HG03442 (cell line): Measurements from ENCODE around the gene PPP3R1.
A peak's percentile ranks its signal among the peaks of the same experiment; 100 is the strongest.
"Not testable (repeated sequence)": the region's sequence is repeated elsewhere in the genome, so short reads cannot be mapped to it uniquely, and the experiment has no call there.

Experiments used
- ATAC-seq: cut with Tn5 transposase; IDR thresholded peaks from one replicate; pipeline ENCODE4 v1.9.1; 2021; ENCODE audit warnings: mild to moderate bottlenecking, moderate library complexity; ENCODE audit not compliant: unreplicated experiment

The PPP3R1 gene

DNA sequence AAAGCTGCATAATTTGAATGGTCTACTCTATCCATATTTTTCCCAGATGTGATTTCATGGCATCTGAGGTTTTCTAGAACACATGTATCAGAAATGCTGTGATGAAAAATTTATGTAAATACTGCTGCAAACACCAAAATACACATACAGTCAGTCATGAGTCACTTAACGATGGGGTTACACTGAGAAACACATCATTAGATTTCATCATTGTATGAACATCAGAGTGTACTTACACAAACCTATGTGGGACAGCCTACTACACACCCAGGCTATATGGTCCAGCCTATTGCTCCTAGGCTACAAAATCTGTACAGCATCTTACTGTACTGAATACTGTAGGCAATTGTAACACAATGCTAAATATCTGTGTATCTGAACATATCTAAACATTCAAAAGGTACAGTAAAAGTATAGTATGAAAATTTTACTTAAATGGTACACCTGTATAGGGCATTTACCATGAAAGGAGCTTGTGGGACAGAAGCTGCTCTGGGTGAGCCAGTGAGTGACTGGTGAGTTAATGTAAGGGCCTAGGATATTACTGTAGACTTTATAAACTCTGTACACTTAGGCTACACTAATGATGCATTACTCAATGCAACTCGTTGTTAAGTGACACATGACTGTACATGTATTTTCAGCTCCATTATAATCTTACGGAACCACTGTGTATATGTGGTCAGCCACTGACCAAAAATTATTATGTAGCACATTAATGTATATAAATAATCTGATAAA, 61.2 kb downstream of the PPP3R1 start:
- no peak for ATAC-seq

DNA sequence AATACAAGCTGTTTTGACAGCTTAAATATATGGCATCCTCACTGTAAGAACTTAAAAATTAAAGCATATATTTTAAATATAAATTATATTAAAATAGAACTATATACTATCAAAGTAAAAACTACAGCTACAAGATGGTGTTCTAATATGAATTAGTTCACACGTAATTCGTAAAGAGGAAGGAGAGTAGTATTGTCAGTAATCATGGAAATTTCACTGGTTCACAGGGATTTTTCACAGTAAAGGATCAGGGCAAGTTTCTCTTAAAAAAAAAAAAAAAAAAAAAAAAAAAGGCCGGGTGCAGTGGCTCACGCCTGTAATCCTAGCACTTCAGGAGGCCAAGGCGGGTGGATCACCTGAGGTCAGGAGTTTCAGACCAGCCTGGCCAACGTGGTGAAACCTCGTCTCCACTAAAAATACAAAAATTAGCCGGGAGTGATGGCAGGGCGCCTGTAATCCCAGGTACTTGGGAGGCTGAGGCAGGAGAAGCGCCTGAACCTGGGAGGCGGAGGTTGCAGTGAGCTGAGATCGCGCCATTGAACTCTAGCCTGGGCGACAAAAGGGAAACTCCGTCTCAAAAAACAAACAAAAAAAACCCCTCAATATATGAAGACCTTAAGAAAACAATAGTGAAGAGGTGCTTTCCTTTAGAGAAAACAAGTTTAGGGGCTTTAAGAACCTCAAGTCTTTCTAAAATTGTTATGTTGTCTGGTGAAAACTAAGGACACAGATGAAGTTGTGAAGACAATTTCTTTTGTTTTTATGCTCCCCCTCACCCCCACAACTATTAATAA, 62.1 kb downstream of the PPP3R1 start:
- no peak for ATAC-seq

DNA sequence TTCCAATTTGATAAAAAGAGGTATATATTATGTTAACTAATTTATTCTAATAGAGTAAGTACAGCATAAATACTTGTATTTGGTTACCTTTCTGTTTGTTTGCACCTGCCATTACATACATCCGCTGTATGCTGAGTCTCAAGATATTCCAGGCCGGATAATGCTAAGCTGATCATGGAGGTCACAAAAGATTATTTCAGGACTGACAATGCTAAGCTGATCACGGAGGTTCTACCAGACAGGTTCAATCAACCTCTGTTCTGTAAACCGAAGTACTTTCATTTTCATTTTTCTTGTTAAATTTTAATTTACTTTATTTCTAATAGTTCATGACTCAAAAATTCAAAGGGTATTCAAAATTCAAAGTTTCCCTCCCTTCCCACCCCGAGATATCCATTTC, 63.5 kb downstream of the PPP3R1 start:
- ATAC-seq: no peak

DNA sequence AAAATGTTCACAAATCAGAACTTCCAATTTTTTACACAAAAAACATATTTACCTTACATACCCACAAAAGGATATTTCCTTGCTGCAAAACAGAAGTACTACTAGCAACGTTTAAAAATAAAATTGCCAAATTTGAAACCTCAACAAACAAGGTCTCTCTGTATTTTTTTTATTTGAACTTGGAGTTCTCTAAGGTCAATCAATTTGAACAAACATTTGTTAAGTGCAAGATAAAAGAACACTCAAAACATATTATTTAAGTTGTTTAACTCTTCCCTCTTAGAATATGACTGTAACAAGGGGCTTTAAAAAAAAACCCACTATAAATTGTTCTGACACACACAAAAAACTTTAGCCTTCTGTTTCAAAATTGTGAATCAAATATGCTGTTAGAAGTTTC, 65.0 kb downstream of the PPP3R1 start:
- no peak for ATAC-seq

DNA sequence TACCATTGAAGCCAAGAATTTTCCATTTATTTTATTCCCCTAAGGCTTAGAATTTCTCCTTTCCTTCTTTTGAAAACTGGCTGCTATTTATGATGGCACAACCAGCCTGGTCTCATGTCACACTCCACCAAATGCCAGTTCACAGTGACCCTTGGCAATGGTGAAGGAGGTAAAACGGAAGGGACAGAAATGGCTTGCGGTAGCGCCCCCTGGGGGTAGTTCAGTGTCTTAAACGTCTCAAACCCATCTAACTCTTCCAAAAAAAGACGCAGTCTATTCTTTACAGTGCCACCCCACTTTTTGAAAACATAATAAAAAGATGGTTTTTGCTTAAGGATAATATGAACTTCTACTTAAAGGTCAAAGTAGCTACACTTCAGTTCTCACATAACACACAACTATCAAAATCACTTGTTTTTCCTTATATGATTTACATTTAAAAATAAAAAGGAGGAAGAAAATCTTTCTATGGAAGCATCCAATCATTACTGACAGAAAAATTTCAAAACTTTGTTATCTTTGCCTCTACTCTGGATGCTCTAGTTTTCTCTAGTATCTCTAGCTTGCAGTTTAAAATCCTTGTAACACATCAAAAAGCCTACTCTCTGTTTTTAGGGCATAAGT, 66.7 kb downstream of the PPP3R1 start:
- peak; percentile 43 for ATAC-seq

DNA sequence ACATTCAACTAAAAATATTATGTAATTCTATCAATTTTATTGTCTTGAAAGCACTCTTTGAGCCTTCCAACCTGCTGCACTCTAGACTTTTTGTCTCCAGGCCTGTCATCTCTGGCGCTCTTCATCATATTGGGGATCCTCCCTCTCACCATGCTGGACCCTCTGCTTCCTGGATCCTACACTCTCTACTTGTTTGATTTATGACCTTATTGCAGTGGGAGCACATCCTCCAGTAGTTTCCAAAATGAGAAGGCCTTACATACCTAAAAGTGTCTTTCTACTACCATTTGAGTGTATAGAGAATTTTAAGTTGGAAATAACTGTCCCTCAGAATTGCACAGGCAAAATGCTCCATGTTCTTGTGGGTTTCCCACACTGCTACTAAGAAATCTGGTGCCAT, 69.4 kb downstream of the PPP3R1 start:
- no peak for ATAC-seq

DNA sequence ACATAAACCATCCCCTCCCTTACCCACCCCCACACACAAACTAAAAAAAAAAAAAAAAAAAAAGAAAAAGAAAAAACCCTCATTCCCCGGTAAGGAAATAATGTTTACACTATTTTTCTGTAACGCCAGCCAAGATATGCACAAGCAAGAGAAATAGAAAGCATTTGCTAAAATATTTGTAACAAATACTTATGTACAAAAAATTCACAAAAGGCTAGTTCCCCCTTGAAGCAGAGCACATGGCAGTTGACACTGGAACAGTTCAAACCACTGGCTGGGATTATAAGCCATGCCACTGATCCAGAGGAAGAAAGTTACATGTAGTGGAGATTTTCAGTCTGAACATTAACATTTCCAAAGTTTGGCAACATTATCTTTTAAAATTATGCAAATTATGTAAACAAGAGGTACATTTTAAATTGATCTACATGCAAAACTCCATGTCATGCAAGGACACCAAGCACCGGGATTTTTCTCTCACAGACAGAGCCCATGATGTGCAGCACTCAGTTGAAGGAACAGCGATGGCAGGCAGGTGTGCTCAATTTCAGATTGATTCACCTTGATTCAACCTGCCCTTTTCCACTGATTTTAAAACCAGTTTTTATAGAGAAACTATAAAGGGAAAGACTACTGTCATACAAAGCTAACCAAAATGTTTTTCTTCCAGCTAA, 73.2 kb downstream of the PPP3R1 start:
- ATAC-seq: no peak

DNA sequence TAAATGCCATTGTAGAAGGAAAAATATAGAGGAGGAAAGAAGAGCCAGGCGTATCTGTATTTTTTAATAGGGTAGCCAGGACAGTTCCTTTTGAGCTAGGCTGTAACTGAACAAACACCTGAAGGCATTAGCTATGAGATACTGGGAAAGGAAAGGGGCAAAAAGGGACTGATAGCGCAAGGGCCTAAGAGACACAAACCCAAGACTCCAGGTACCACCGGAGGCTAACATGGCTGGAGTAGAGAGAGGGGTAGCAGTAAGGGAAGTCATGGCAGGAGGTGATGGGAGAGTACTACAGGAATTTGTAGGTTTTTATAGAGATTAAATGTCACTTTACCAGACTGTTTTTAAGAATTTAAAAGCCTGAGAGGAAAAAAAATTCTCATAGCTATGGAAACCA, 73.9 kb downstream of the PPP3R1 start:
- ATAC-seq: no peak

DNA sequence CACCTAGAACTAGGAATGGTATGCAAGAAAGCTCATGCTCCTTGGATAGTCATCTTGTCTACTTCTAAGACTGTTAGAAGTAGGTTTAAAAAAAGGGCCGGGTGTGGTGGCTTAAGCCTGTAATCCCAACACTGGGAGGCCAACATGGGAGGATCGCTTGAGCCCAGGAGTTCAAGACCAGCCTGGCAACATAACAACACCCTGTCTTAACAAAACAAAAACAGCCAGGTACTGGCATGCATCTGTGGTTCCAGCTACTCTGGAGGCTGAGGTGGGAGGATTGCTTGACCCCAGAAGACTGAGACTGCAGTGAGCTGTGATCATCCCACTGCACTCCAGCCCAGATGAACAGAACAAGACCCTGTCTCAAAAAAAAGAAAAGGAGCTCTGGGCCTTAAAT, 74.8 kb downstream of the PPP3R1 start:
- ATAC-seq: no peak

DNA sequence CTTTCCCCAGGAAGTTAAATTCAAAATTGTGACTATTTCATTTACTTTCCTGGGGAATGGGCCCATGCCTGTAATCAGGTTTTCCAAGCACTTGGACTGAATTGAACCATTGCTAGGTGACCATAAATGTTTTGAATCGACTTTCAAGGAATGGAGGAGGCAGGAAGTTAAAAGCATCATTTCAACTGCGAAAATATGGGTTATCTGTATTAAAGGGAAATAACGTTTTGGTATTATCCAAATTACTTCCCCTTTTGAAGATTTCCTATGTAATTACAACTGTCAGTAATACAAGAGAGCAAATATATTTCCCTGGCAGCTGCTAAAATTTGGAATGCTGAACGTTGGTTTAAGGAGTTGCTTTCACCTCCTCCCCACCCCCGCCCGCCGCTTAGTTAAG, 75.7 kb downstream of the PPP3R1 start:
- ATAC-seq: no peak

DNA sequence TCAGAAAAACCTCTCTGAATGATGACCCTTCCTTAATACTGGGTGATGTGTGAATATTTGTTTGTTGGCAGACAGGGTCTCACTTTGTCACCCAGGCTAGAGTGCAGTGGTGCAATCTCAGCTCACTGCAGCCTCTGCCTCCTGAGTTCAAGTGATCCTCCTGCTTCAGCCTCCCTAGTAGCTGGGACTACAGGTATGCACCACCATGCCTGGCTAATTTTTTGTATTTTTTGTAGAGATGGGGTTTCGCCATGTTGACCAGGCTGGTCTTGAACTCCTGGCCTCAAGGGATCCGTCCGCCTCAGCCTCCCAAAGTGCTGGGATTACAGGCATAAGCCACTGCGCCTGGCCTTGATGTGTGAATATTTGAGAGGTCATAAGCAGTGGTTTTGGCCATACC, 77.1 kb downstream of the PPP3R1 start:
- not testable (repeated sequence) for ATAC-seq

DNA sequence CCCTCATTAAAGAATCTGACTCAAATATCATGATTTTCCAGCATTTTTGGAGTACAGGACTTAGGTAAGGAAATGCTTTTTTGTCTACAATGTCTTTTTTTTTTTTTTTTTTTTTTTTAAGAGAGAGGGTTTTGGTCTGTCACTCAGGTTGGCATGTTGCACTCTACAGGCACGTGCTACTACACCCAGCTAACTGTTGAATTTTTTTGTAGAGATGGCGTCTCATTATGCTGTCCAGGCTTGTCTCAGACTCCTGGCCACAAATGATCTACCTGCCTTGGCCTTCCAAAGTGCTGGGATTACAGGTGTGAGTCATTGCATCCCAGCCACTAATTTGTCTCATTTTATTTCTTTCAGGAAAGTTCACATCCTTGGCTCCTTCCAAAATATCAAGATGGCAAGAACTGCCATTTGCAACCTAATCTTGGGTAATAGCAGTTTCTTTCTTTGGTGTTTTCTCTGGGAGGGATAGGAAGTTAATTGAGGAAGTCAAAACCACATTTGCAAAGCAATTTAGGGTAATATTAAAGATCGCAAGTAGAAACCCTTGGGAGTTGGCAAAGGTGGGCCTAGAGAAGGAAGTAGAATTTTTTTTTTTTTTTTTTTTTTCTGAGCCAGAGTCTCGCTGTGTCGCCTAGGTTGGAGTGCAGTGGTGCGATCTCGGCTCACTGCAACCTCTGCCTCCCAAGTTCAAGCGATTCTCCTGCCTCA, 79.2 kb downstream of the PPP3R1 start:
- ATAC-seq: no peak

DNA sequence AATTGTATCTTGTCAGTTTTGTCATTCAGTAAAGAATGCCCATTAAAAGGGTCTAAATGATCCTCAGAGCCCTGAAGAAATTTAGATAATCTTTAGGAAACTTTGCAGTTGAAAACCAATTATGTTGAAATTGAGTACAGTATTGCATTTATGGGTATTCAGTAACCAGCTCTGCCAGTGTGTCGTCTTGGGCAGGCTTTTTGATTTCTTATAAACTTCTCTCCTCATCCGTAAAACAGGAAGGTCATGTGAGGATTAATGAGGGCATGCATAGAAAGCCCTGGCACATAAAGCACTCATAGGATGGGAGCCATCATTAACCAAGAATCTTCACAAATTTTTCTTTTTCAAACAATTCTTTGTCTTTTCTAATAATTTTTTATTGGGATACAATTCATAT, 79.8 kb downstream of the PPP3R1 start:
- no peak for ATAC-seq

DNA sequence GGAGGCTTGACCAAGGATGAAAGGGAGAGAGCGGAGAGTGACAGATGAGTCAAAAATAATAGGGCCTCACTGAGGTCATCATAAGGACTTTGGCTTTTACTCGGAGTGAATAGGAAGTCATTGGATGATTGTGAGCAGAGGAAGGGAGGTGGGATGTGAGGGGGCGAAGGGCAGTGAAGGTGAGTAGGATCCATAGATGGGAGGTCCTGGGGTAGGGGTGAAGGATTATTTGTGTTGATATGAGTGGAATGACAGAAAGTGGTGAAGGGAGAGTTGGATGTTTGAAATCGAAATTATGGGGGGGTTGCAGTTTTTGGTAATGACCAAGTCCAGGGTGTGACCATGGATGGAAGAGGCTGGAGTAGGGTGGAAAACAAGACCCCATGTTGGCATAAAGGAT, 80.6 kb downstream of the PPP3R1 start:
- ATAC-seq: no peak

DNA sequence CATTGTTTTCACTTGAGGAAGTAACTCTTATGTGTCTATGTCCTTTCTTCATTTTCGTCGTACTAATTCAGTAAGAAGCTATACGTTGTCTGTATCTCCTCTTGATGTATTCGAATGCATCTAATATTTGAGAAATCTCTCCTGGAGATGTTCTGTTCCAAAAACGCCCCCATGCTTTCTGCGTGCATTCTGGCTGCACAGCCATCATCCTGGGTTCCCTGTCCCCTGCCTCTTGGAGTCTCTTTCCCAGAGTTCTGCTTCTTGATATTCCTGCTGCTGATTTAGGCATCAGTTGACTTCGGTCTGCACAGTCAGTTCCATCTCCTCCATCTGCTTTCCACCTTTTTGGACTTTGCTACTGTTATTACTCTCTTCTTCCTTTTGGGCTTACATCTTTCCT, 81.2 kb downstream of the PPP3R1 start:
- no peak for ATAC-seq

DNA sequence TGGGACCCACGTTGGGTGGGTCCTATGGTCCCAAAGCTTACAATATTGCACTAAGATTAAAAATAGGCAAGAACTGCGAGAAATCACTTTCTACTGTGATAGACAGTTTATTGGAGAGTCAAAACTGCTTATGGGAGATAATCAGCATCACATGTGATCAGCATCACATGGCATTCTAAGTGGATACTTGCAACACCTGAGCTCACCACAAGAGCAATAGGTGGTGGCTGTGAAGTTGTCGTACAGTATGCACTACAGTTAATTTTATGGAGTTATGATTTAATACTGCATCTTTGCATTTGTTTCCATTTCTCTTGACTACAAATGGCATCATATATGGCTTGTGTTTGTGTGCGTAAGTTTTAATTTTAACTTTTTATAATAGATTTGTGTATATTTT, 83.0 kb downstream of the PPP3R1 start:
- no peak for ATAC-seq

DNA sequence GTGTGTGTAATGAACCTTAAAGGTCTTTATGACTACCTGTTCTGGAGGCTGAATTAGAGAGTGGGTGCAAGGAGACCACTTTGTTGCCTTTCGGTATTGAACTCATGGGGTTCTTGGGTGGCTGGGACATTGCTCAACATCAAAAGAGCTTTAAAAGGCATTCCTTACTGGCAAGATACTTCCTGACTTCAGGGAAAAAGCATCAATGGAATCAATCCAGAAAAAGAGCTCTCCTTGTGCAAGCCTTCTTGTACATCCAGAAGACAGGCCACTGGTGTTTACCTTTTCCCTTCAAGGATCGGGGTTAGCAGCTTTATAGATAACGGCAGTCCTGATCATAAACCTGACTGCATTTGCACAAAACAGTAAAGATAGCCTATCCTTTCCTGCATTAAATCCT, 85.1 kb downstream of the PPP3R1 start:
- no peak for ATAC-seq

DNA sequence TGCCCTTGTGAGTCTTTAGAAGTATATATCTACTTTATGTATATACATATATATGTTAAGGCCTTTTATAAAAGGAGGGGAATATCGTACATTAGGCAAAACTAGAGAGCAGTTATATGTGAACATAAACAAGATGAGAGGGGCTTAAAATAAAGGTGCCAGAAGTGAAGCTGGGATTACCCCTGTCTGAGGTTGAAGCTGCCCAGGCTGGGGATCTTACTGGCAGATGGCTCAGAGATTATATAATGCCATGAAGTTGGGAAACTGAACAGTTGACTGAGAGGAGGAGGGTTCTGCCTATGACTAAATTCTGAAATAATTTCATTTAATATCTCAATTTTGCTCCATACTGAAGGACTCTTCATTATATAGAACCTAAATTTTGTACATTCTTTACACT, 88.7 kb downstream of the PPP3R1 start:
- no peak for ATAC-seq

DNA sequence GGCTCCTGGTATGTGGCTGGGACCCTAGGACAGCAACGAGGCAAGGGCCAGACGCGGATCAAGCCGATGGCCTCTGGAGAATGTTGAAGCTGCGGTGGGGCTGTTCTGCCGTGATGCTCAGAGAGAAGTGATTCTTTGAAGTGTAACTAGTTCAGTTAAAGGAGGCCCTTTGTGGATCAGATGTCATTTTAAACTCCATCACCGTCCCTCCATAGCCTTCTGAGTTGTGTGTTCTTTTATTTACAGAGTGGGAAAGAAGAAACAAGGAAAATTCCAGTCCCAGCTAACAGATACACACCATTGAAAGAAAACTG, 94.2 kb downstream of the PPP3R1 start:
- ATAC-seq: no peak

DNA sequence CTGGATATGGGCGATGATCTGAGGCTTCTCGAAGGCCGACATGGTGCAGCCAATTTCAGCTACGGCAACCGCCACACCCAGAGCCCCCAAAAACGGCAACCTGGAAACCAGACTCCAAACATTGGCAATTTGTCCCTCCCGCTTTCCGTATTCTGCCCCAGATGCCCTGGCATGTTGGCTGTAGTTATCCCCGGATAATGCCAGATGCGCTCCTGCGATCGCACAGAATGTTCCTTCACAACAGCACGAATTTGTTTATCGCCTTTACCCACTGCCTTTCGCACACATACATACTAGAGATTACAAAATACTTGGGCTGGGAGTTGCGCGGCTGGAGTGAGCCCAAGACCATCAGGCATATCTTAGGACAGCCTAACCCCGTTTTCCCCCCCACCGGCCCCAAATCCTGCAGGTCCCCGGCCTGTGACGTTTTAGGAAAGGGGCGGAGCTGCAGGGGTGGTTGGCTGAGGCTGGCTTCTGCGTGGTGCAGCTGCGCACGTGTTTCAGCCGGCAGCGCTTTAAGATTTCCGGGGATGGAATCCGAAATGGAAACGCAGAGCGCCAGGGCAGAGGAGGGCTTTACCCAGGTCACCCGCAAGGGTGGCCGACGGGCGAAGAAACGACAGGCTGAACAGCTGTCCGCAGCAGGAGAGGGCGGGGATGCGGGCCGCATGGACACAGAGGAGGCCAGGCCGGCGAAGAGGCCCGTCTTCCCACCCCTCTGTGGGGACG, 94.8 kb downstream of the PPP3R1 start, which contains the start of gene PNO1:
PNO1 (plus strand) TSS at position 487 of the 732 bp plus-strand sequence; CDS start at position 534, 47 bp downstream.
- peak; percentile 86 for ATAC-seq
